Kidney capillary endothelial cell (primary cell): ENCODE measurements around the gene FAM187B.
"Not testable (repeated sequence)": the region's sequence is repeated elsewhere in the genome, so short reads cannot be mapped to it uniquely, and the experiment has no call there.

Experiments used
- DNase-seq: peaks from one replicate; pipeline ENCODE4 v3.0.0-alpha.2; 2018; ENCODE audit warnings: low spot score

Gene FAM187B

GRCh38 chr19:35236638-35237400 lies 8.3 kb upstream of the FAM187B start:
- no peak for DNase-seq

- DNase-seq, result no peak
These were observed 4.4 kb upstream of the FAM187B start for GRCh38 chr19:35232912-35233311.

GRCh38 chr19:35231956-35232645 lies 3.6 kb upstream of the FAM187B start:
- no peak for DNase-seq

GRCh38 chr19:35229601-35230000 lies 1.1 kb upstream of the FAM187B start:
- DNase-seq, result no peak

- DNase-seq, result no peak
These were observed 1.8 kb downstream of the FAM187B start for GRCh38 chr19:35226748-35227147.

GRCh38 chr19:35225951-35226350 lies 2.6 kb downstream of the FAM187B start:
- no peak for DNase-seq

- DNase-seq, result no peak
These were observed 3.6 kb downstream of the FAM187B start for GRCh38 chr19:35224681-35225571.

- no peak for DNase-seq
These were observed 4.6 kb downstream of the FAM187B start for GRCh38 chr19:35223862-35224505.

GRCh38 chr19:35223084-35223790 lies 5.3 kb downstream of the FAM187B start:
- no peak for DNase-seq

GRCh38 chr19:35222373-35223015 lies 6.0 kb downstream of the FAM187B start:
- DNase-seq, result no peak

GRCh38 chr19:35220973-35221590 lies 7.5 kb downstream of the FAM187B start:
- not testable (repeated sequence) for DNase-seq

- DNase-seq, result no peak
These were observed 8.1 kb downstream of the FAM187B start for GRCh38 chr19:35220315-35220921.

- no peak for DNase-seq
These were observed 9.5 kb downstream of the FAM187B start for GRCh38 chr19:35219008-35219407.

GRCh38 chr19:35217649-35217990 lies 10.9 kb downstream of the FAM187B start:
- no peak for DNase-seq

- DNase-seq, result no peak
These were observed 11.5 kb downstream of the FAM187B start for GRCh38 chr19:35216833-35217648.

GRCh38 chr19:35216016-35216832 lies 12.3 kb downstream of the FAM187B start:
- no peak for DNase-seq

GRCh38 chr19:35214766-35215422 lies 13.6 kb downstream of the FAM187B start:
- DNase-seq, result no peak
